Left ventricle myocardium inferior (tissue), 1 donor: ENCODE measurements around the gene NT5DC2. TPM values are rescaled to one million over a fixed set of nuclear protein-coding genes. Genes with fewer than 3 reads are reported as not detected.
A peak's percentile ranks its signal among the peaks of the same experiment; 100 is the strongest.

Experiments used
- DNase-seq: peaks from one replicate; pipeline ENCODE4 v3.0.0-alpha.2; 2020
- H3K27ac ChIP-seq: fragments of 200-600 bp; replicated peaks from 2 replicates; pipeline ENCODE4 v1.8.0; 2021
- H3K27me3 ChIP-seq: fragments of 200-600 bp; 2 replicates; pipeline ENCODE4 v1.8.0; 2021; ENCODE audit warnings: low read depth
- H3K36me3 ChIP-seq: fragments of 200-600 bp; 2 replicates; pipeline ENCODE4 v1.8.0; 2021
- H3K4me1 ChIP-seq: fragments of 200-600 bp; 2 replicates; pipeline ENCODE4 v1.8.0; 2021
- H3K4me3 ChIP-seq: fragments of 200-600 bp; 2 replicates; pipeline ENCODE4 v1.8.0; 2021; ENCODE audit warnings: mild to moderate bottlenecking, moderate library complexity
- H3K9me3 ChIP-seq: fragments of 200-600 bp; replicated peaks from 2 replicates; pipeline ENCODE4 v1.8.0; 2021
- intact Hi-C: fragments of 100-400 bp; cut with micrococcal nuclease; formaldehyde crosslinking; loops from one replicate; pipeline ENCODE4 v1.11.0; 2022
- total RNA-seq: library from RNA; stranded (reverse); fragmentation: NEBNext Ultra II Directional; extraction: Animal tissue kit (Norgen Biotek cat#: 25700); gene quantifications from one replicate; pipeline ENCODE4 v1.2.1, GENCODE V29; 2021
- TF ChIP-seq, protein P1 (sequence below): fragments of 200-600 bp; IDR thresholded peaks from 2 replicates; pipeline ENCODE4 v1.8.0; 2021; ENCODE audit warnings: antibody characterized with exemption, mild to moderate bottlenecking, borderline replicate concordance
- donor health status: DM: no; HTN: yes; CAD: no; lungs with severe emphysema.

The NT5DC2 gene
- total RNA-seq, 1 donor from 2014 or later: 69.3 TPM

DNA sequence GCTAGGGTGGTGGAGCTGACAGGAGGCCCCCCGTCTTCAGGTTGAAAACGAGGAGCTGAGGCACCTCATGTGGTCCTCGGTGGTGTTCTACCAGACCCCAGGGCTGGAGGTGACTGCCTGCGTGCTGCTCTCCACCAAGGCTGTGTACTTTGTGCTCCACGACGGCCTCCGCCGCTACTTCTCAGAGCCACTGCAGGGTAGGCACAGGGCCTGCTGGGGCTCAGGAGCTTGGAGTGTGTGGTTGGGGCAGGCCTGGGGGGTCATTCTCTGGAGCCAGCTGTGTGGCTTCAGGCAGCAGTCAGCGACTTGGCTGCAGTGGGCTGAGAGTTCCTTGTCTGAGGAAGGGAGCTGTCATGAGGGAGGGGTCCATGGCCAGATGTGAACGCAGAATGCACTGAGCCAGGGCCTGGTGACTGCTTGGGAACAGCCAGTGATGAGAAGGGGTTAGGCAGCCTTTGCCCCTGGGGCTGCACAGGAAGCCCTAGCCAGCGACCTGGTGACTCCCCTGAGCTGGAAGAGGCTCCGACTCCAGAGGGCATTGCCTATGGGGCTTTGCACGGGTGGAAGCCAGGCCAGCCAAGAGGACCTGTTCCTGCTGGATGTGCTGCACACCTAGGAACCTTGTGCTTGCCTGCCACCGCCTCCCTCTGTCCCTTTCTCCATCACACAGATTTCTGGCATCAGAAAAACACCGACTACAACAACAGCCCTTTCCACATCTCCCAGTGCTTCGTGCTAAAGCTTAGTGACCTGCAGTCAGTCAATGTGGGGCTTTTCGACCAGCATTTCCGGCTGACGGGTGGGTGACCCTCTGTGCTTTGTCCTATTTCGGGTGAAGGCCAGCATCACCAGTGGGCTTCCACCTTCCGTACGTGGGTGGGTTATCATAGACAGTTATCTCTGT lies 43.4 kb downstream of the NT5DC2 start:
- Histone ChIP-seq H3K27me3 (no peaks in the 10 kb centered on the region), H3K9me3 (no peaks in the 10 kb centered on the region), H3K4me1 (peaks cover 75% of the 10 kb centered on the region), H3K4me3 (peak overlapping the region; percentile 2), H3K27ac (peak overlapping the region; percentile 82), H3K36me3 (peaks cover 83% of the 10 kb centered on the region)
- intact Hi-C loops: no loop called here
- TF ChIP-seq, protein P1, sequence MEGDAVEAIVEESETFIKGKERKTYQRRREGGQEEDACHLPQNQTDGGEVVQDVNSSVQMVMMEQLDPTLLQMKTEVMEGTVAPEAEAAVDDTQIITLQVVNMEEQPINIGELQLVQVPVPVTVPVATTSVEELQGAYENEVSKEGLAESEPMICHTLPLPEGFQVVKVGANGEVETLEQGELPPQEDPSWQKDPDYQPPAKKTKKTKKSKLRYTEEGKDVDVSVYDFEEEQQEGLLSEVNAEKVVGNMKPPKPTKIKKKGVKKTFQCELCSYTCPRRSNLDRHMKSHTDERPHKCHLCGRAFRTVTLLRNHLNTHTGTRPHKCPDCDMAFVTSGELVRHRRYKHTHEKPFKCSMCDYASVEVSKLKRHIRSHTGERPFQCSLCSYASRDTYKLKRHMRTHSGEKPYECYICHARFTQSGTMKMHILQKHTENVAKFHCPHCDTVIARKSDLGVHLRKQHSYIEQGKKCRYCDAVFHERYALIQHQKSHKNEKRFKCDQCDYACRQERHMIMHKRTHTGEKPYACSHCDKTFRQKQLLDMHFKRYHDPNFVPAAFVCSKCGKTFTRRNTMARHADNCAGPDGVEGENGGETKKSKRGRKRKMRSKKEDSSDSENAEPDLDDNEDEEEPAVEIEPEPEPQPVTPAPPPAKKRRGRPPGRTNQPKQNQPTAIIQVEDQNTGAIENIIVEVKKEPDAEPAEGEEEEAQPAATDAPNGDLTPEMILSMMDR: no peak
- no peak for DNase-seq

DNA sequence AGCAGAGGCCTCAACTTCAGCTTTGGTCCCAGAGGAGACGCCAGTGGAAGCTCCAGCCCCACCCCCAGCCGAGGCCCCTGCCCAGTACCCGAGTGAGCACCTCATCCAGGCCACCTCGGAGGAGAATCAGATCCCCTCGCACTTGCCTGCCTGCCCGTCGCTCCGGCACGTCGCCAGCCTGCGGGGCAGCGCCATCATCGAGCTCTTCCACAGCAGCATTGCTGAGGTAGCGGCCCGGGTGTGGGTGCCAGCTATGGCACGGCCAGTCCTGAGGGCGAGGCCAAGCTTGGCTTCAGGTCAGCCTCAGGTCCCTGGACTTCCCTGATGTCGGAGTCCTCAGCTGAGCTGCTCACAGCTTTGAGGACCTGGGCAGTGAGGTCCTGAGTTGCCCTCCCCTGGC lies 44.2 kb downstream of the NT5DC2 start:
- H3K4me3 ChIP-seq: no peak overlapping the region
- H3K9me3 ChIP-seq: no peaks in the 10 kb centered on the region
- H3K36me3 ChIP-seq: peaks cover 83% of the 10 kb centered on the region
- H3K27ac ChIP-seq: peak overlapping the region; percentile 82
- H3K27me3 ChIP-seq: no peaks in the 10 kb centered on the region
- DNase-seq: no peak
- intact Hi-C loops: no loop called here
- peaks cover 76% of the 10 kb centered on the region for H3K4me1 ChIP-seq
- TF ChIP-seq, protein P1: no peak

DNA sequence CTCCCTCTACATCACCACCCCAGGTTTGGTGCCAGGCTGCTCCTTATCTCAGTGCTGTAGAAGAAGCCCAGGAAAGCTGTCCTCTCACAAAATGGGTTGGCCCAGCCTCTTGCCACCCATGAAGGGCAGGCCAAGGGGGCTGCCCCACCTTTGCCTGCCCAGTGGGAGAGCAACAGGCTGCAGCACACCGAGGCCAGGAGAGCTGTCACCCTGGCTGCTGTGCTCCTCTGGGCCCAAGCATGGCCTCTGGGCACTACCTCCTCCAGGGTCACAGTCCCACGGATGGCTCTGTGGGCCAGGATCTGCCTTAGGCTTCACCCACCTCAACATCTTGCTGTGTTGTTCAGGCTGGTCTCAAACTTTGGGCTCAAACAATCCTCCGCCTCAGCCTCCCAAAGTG lies 44.9 kb downstream of the NT5DC2 start:
- no peaks in the 10 kb centered on the region for H3K9me3 ChIP-seq
- no peak overlapping the region for H3K4me3 ChIP-seq
- intact Hi-C loops: no loop called here
- H3K4me1 ChIP-seq: peaks cover 76% of the 10 kb centered on the region
- H3K36me3 ChIP-seq: peaks cover 83% of the 10 kb centered on the region
- H3K27ac ChIP-seq: no peak overlapping the region
- no peaks in the 10 kb centered on the region for H3K27me3 ChIP-seq
- DNase-seq: no peak
- TF ChIP-seq, protein P1: no peak

DNA sequence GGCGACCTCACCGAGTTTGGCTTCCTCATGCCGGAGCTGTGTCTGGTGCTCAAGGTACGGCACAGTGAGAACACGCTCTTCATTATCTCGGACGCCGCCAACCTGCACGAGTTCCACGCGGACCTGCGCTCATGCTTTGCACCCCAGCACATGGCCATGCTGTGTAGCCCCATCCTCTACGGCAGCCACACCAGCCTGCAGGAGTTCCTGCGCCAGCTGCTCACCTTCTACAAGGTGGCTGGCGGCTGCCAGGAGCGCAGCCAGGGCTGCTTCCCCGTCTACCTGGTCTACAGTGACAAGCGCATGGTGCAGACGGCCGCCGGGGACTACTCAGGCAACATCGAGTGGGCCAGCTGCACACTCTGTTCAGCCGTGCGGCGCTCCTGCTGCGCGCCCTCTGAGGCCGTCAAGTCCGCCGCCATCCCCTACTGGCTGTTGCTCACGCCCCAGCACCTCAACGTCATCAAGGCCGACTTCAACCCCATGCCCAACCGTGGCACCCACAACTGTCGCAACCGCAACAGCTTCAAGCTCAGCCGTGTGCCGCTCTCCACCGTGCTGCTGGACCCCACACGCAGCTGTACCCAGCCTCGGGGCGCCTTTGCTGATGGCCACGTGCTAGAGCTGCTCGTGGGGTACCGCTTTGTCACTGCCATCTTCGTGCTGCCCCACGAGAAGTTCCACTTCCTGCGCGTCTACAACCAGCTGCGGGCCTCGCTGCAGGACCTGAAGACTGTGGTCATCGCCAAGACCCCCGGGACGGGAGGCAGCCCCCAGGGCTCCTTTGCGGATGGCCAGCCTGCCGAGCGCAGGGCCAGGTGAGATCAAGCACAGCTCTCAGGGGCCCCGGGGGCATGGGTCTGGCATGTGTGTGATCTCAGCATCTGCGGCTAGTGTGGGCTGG lies 45.6 kb downstream of the NT5DC2 start:
- no peak overlapping the region for H3K27ac ChIP-seq
- peaks cover 76% of the 10 kb centered on the region for H3K4me1 ChIP-seq
- intact Hi-C loops: no loop called here

More for the DNA sequence above, 45.6 kb downstream of the NT5DC2 start:
- H3K27me3 ChIP-seq: no peaks in the 10 kb centered on the region
- TF ChIP-seq, protein P1: no peak
- no peaks in the 10 kb centered on the region for H3K9me3 ChIP-seq
- DNase-seq: no peak
- H3K4me3 ChIP-seq: no peak overlapping the region
- H3K36me3 ChIP-seq: peaks cover 77% of the 10 kb centered on the region
